ENCODE data around the gene GTF2F2.

- TF ChIP-seq CTCF (IDR thresholded peaks at IDR 0.05), result no peak
- TF ChIP-seq POLR2A (IDR thresholded peaks at IDR 0.05), result no peak
Measured at GRCh38 chr13:45198041-45198440, 77.7 kb downstream of the GTF2F2 start.

All from stomach (tissue), 4 donors.